Measurements from ENCODE around the gene MTM1.
A peak's percentile ranks its signal among the peaks of the same experiment; 100 is the strongest.

Gene MTM1

DNA sequence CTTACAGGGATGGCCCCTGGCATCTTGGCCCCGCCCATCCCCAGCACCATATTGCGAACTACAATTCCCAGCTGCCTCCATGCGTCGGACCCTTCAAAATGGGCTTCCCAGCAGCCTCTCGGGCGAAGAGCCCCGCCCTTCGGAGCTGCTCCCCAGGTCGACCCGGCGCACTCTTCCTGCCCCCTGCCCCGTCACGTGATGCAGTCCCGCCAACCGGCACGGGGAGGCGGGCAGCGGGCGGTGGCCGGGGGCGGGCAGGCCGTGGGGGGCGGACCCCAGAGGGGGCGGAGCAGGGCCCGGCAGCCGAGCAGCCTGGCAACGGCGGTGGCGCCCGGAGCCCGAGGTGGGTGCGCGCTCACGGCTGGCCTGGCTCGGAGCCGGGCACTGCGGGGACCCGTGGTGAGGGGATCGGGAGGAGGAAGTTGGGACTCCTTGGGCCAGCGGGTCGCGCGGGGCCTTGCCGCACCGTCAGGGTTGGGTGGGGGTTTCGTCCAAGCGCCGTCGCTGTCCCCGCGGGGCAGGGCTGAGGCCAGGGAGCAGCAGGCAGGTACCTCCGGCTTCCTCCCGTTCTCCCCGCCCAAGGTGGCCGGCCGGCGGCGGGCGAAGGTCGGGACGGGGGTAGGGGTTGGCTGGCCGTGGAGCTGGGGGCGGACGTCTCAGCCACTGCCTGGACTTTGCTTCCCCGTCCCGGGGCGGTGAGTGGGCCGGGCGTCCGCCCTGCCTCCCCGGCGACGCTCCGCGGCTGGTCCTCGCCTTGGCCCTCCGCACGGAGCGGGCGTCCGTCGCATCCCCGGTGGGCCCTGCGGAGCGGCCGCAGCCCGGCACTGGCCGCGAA, at the start of gene MTM1:
Gene MTM1, plus strand, starts transcription at position 302 of the 835 bp plus-strand sequence. CDS start 23,994 bp downstream, outside the sequence.
- peak; percentile 89 to 94 for DNase-seq
- Mint-ChIP-seq H3K4me1 (peaks cover 39% of the 10 kb centered on the region), H3K27ac (peak within 1 kb of the TSS; percentile 48 to 65), H3K27me3 (no peaks in the 10 kb centered on the region), H3K4me3 (peak within 1 kb of the TSS; percentile 79 to 83), H3K9me3 (no peaks in the 10 kb centered on the region)
- ATAC-seq, result peak; percentile 92

GRCh38 chrX:150522494-150522893, 45.9 kb upstream of the MTM1 start:
- H3K27ac Mint-ChIP-seq, result peak overlapping the region in 1 of 2 donors; percentile 42

DNA sequence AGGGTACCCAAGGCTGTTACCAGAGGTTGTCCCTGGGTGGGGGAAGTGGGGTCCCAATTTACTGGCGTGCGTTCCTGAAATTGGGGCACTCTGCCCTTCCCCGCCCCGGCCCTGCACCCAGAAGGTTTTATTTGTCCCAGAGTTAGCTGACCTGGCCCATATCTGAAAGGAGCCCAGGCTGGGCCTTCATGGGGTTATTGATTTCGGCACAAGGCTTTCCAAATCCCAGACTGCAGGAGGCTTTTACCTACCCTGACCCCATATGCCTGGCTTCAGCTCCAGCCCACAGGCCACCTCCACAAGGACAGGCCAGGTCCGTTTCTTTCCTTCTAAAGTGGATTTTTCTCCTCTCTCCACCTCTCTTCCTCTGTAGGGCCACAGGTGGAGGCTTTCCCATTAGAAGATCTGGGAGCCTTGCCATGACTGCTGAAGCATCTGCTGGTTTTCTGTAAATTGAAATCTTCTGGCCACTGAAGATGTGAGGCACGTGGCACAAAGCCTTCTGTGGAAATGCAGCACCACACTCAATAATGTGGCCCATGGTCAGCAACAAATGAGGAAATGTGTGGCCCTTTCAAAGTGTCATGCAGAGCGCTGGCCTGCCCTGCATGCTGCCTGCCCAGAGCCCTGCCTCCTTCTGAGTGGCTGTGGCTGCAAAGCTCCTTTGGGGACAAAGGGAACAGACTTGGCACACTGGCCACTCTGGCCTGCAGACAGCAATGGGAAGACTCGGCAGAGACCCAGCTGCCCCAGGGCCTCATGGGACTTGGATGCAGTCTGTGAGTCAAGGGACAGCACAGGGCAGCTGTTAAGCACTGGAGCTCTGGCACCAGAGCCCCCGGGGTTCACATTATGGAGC, 43.1 kb upstream of the MTM1 start:
- DNase-seq, result no peak
- no peak for ATAC-seq
- Mint-ChIP-seq H3K27me3 (no peaks in the 10 kb centered on the region), H3K27ac (no peak overlapping the region), H3K4me1 (no peaks in the 10 kb centered on the region), H3K9me3 (no peaks in the 10 kb centered on the region), H3K4me3 (no peak overlapping the region)

More at GRCh38 chrX:150522494-150522893, 45.9 kb upstream of the MTM1 start:
- Mint-ChIP-seq H3K4me1 (no peaks in the 10 kb centered on the region), H3K9me3 (no peaks in the 10 kb centered on the region), H3K27me3 (no peaks in the 10 kb centered on the region), H3K4me3 (no peak overlapping the region)
- ATAC-seq, result no peak
- no peak for DNase-seq

DNA sequence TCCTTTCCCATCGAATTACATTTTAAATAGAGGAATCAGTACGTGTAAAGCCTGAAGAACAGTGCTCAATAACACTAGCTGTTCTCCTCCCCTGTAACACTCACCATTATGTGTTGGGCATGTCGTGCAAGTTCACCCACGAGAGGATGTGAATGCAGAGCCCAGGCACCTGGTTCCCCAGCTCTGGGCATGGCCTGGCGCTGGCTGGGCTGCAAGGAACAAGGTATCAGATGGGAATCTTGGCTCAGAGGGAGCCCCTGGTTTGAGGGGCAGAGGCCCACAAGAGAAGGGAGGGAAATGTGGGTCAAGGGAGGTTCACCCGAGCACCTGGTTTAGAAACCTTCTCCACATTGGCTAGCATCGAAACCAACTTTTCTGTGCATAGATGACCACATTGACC, 41.7 kb upstream of the MTM1 start:
- ATAC-seq (no peak), DNase-seq (no peak)
- Mint-ChIP-seq H3K9me3 (no peaks in the 10 kb centered on the region), H3K27ac (no peak overlapping the region), H3K27me3 (no peaks in the 10 kb centered on the region), H3K4me1 (no peaks in the 10 kb centered on the region), H3K4me3 (no peak overlapping the region)

GRCh38 chrX:150527108-150527507, 41.3 kb upstream of the MTM1 start:
- Mint-ChIP-seq H3K4me1 (no peaks in the 10 kb centered on the region), H3K27me3 (no peaks in the 10 kb centered on the region), H3K27ac (no peak overlapping the region)

DNA sequence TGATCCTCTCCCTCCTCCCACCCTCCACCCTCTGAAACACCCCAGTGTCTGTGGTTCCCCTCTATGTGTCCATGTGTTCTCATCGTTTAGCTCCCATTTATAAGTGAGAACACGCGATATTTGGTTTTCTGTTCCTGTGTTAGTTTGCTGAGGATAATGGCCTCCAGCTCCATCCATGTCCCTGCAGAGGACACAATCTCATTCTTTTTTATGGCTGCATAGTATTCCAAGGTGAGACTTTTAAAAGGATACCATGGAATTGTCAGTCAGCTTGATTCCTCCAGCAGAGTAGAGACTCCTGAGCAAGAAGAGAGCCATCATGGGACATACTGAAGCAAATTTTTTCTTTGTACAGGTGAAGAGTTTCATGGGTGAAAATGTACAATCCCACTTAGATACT, 38.8 kb upstream of the MTM1 start:
- DNase-seq, result no peak
- no peaks in the 10 kb centered on the region for H3K4me1 Mint-ChIP-seq

More at GRCh38 chrX:150527108-150527507, 41.3 kb upstream of the MTM1 start:
- no peaks in the 10 kb centered on the region for H3K9me3 Mint-ChIP-seq
- ATAC-seq (no peak), DNase-seq (no peak)
- H3K4me3 Mint-ChIP-seq, result no peak overlapping the region

GRCh38 chrX:150530821-150531220, 37.6 kb upstream of the MTM1 start:
- no peak overlapping the region for H3K4me3 Mint-ChIP-seq
- no peaks in the 10 kb centered on the region for H3K27me3 Mint-ChIP-seq
- ATAC-seq (no peak), DNase-seq (no peak)
- peaks cover 12 to 18% of the 10 kb centered on the region in 2 donors for H3K9me3 Mint-ChIP-seq
- no peak overlapping the region for H3K27ac Mint-ChIP-seq
- no peaks in the 10 kb centered on the region for H3K4me1 Mint-ChIP-seq

More for the DNA sequence above, 38.8 kb upstream of the MTM1 start:
- Mint-ChIP-seq H3K9me3 (peaks cover 10 to 12% of the 10 kb centered on the region in 2 donors), H3K27ac (no peak overlapping the region), H3K4me3 (no peak overlapping the region), H3K27me3 (no peaks in the 10 kb centered on the region)
- ATAC-seq, result no peak

DNA sequence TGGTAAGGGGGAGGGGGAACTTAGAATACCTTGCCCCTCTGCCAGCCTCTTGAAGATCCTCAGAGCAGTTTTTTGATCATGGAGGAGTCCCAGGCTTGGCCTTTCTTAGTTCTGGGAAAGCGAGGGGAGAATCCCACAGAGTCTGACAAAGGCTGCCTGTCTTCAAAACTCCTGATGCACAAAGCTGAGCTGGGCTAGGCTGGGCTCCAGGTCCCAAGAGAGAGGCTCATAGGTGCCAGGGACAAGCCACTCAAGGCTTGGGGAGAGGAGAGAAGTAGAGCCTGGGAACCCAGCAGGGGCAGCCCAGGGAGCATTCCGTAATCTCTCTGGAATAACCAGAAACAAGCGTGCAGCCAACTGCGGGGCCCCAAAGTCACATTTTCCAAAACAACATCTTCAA, 37.0 kb upstream of the MTM1 start:
- no peak overlapping the region for H3K27ac Mint-ChIP-seq
- DNase-seq (no peak), ATAC-seq (no peak)
- no peak overlapping the region for H3K4me3 Mint-ChIP-seq
- H3K4me1 Mint-ChIP-seq, result no peaks in the 10 kb centered on the region
- H3K27me3 Mint-ChIP-seq, result no peaks in the 10 kb centered on the region
- H3K9me3 Mint-ChIP-seq, result peaks cover 12 to 24% of the 10 kb centered on the region in 2 donors

GRCh38 chrX:150533863-150534262, 34.6 kb upstream of the MTM1 start:
- Mint-ChIP-seq H3K4me3 (no peak overlapping the region), H3K4me1 (no peaks in the 10 kb centered on the region), H3K27me3 (no peaks in the 10 kb centered on the region), H3K27ac (no peak overlapping the region), H3K9me3 (peaks cover 12 to 26% of the 10 kb centered on the region in 2 donors)
- no peak for ATAC-seq
- no peak for DNase-seq

- H3K4me3 Mint-ChIP-seq, result no peak overlapping the region
These were observed 31.8 kb upstream of the MTM1 start for GRCh38 chrX:150536455-150537116.

DNA sequence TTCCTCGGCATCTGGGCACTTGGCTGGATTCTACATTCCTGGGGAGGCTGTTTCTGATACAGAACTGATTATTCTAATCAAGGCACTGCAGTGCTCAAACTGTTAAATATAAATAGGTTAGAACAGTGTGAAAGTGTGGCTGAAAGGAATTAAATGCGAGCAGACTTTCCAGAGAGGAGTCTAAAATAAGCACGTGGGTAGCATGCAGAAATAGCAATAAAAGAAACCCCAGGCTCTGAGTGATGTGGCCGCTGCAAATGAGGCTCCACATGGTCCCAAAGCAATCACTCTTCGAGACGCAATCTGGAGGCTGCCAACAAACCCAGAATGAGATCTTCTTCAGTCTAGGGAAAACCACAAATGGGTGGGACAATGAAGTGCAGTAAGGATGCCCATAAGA, 30.6 kb upstream of the MTM1 start:
- H3K27me3 Mint-ChIP-seq, result no peaks in the 10 kb centered on the region

More at GRCh38 chrX:150536455-150537116, 31.8 kb upstream of the MTM1 start:
- no peaks in the 10 kb centered on the region for H3K4me1 Mint-ChIP-seq
- no peak overlapping the region for H3K27ac Mint-ChIP-seq
- no peak for DNase-seq
- ATAC-seq, result no peak
- H3K9me3 Mint-ChIP-seq, result peaks cover 12 to 26% of the 10 kb centered on the region in 2 donors
- no peaks in the 10 kb centered on the region for H3K27me3 Mint-ChIP-seq

DNA sequence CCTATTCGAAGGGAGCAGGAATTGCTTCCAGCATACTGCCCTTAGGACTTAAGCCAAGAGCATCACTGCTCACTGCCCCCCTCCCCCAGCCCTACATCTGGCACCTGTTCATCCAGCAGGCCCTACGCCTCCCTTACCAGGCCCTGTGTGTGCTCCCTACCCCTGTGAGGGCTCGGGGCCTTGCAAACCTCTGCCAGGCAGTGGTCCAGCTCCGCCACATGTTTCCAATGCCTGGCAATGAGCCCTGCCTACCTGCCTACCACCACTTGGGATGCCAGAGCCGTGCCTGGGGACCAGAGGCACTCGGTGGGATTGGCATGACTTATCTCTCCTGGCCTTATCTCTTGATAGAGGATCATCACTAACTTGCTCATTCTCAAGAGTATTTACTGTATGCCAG, 27.5 kb upstream of the MTM1 start:
- peaks cover 0 to 7% of the 10 kb centered on the region in 2 donors for H3K9me3 Mint-ChIP-seq
- H3K4me1 Mint-ChIP-seq, result peaks cover 7% of the 10 kb centered on the region
- H3K27me3 Mint-ChIP-seq, result no peaks in the 10 kb centered on the region

More for the DNA sequence above, 30.6 kb upstream of the MTM1 start:
- Mint-ChIP-seq H3K4me1 (no peaks in the 10 kb centered on the region), H3K27ac (no peak overlapping the region), H3K4me3 (no peak overlapping the region), H3K9me3 (peaks cover 12 to 26% of the 10 kb centered on the region in 2 donors)
- ATAC-seq (no peak), DNase-seq (no peak)

DNA sequence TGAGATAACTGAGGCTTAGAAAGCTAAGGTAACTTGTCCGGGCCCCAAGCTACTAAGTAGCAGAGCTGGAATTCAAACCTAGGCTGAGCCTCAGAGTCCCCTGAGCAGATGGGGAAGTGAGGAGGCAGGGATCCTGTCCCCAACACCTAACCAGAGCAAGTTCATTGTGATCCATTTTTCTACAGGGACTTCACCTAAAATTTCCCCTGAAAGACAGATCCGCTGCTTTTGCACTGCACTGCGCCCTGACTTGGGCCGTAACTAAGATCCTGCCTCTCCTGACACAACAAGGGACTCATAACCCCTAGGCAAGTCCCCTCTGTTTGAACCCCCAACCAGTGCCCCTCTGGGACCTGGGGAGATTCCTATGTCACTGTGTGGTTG, 25.6 kb upstream of the MTM1 start:
- DNase-seq, result no peak
- H3K4me1 Mint-ChIP-seq, result peaks cover 22% of the 10 kb centered on the region
- no peak for ATAC-seq
- H3K9me3 Mint-ChIP-seq, result no peaks in the 10 kb centered on the region
- no peak overlapping the region for H3K4me3 Mint-ChIP-seq
- no peak overlapping the region for H3K27ac Mint-ChIP-seq
- H3K27me3 Mint-ChIP-seq, result no peaks in the 10 kb centered on the region

More for the DNA sequence above, 27.5 kb upstream of the MTM1 start:
- DNase-seq (no peak), ATAC-seq (no peak)
- Mint-ChIP-seq H3K27ac (no peak overlapping the region), H3K4me3 (no peak overlapping the region)

GRCh38 chrX:150543230-150544155, 24.9 kb upstream of the MTM1 start:
- DNase-seq (no peak), ATAC-seq (peak; percentile 46)
- Mint-ChIP-seq H3K4me3 (no peak overlapping the region), H3K9me3 (no peaks in the 10 kb centered on the region), H3K27ac (no peak overlapping the region), H3K4me1 (peaks cover 27% of the 10 kb centered on the region), H3K27me3 (no peaks in the 10 kb centered on the region)
